Mesenchymal stem cell (in vitro differentiated cells and primary cell): ENCODE measurements around the gene CRHR1.

Experiments used
- DNase-seq: peaks from one replicate; pipeline ENCODE4 v3.0.0-alpha.2; 2013
- H2AFZ ChIP-seq: one replicate; pipeline ENCODE4 v1.6.1; 2013; ENCODE audit warnings: low read depth, mild to moderate bottlenecking, control low read depth, inconsistent platforms, low read length, moderate library complexity
- H2AK5ac ChIP-seq: 2 replicates; pipeline ENCODE4 v1.6.1; 2013; ENCODE audit warnings: low read length, moderate library complexity, mild to moderate bottlenecking, inconsistent platforms; ENCODE audit not compliant: severe bottlenecking
- H2BK120ac ChIP-seq: one replicate; pipeline ENCODE4 v1.6.1; 2013; ENCODE audit warnings: low read depth, mild to moderate bottlenecking, inconsistent platforms, low read length, moderate library complexity
- H2BK12ac ChIP-seq, 2 experiments: one replicate each; pipeline ENCODE4 v1.6.1; 2013; ENCODE audit warnings: inconsistent platforms in 2 of 2, low read length in 2 of 2, mild to moderate bottlenecking in 2 of 2, moderate library complexity in 2 of 2, control low read depth in 1 of 2
- H2BK15ac ChIP-seq: one replicate; pipeline ENCODE4 v1.6.1; 2013; ENCODE audit warnings: mild to moderate bottlenecking, low read depth, inconsistent platforms; ENCODE audit not compliant: poor library complexity, severe bottlenecking
- H2BK5ac ChIP-seq: 2 replicates; pipeline ENCODE4 v1.6.1; 2013; ENCODE audit warnings: low read depth, mild to moderate bottlenecking, low read length, control low read depth, inconsistent platforms; ENCODE audit not compliant: poor library complexity, severe bottlenecking
- H3K14ac ChIP-seq, 2 experiments: one replicate each; pipeline ENCODE4 v1.6.1; 2013; ENCODE audit warnings: inconsistent platforms in 2 of 2, low read length in 2 of 2, control low read depth in 1 of 2, mild to moderate bottlenecking in 1 of 2, moderate library complexity in 1 of 2
- H3K18ac ChIP-seq, 2 experiments: one replicate each; pipeline ENCODE4 v1.6.1; 2013; ENCODE audit warnings: inconsistent platforms in 2 of 2, low read length in 2 of 2, control low read depth in 1 of 2, low read depth in 1 of 2, mild to moderate bottlenecking in 1 of 2
- H3K23ac ChIP-seq, 2 experiments: one replicate each; pipeline ENCODE4 v1.6.1; 2013; ENCODE audit warnings: inconsistent platforms in 2 of 2, low read length in 2 of 2, mild to moderate bottlenecking in 2 of 2, moderate library complexity in 2 of 2, control low read depth in 1 of 2
- H3K27ac ChIP-seq: 2 replicates; pipeline ENCODE4 v1.5.1; 2013; ENCODE audit warnings: mild to moderate bottlenecking, moderate library complexity, low read length, control low read depth, inconsistent platforms; ENCODE audit not compliant: poor library complexity, severe bottlenecking
- H3K27me3 ChIP-seq, 2 experiments: 2 replicates each; pipeline versions ENCODE4 v1.6.1 to v1.7.0; 2013; ENCODE audit warnings: low read length in 2 of 2, mild to moderate bottlenecking in 2 of 2, moderate library complexity in 2 of 2, control low read depth in 1 of 2, inconsistent platforms in 1 of 2; ENCODE audit not compliant: control insufficient read depth in 1 of 2, insufficient read depth in 1 of 2
- H3K36me3 ChIP-seq, 2 experiments: 2 replicates each; pipeline versions ENCODE4 v1.6.1 to v1.7.0; 2013; ENCODE audit warnings: low read length in 2 of 2, control low read depth in 1 of 2, inconsistent platforms in 1 of 2, low read depth in 1 of 2, mild to moderate bottlenecking in 1 of 2; ENCODE audit not compliant: insufficient read depth in 2 of 2, control insufficient read depth in 1 of 2
- H3K4ac ChIP-seq, 2 experiments: one replicate each; pipeline ENCODE4 v1.6.1; 2013; ENCODE audit warnings: inconsistent platforms in 2 of 2, low read length in 2 of 2, mild to moderate bottlenecking in 2 of 2, moderate library complexity in 2 of 2, control low read depth in 1 of 2, low read depth in 1 of 2
- H3K4me1 ChIP-seq: 2 replicates; pipeline ENCODE4 v1.6.1; 2013; ENCODE audit warnings: low read depth, low read length, control low read depth; ENCODE audit not compliant: control insufficient read depth, insufficient read depth
- H3K4me2 ChIP-seq: 2 replicates; pipeline ENCODE4 v1.6.1; 2013; ENCODE audit warnings: low read length, mild to moderate bottlenecking, inconsistent platforms; ENCODE audit not compliant: poor library complexity, severe bottlenecking
- H3K4me3 ChIP-seq, 2 experiments: 2 replicates each; pipeline versions ENCODE4 v1.5.1 to v1.7.0; 2013; ENCODE audit warnings: low read length in 2 of 2, mild to moderate bottlenecking in 2 of 2, control low read depth in 1 of 2, low read depth in 1 of 2; ENCODE audit not compliant: insufficient read depth in 1 of 2
- H3K79me1 ChIP-seq: replicated peaks from 2 replicates; pipeline ENCODE4 v1.6.1; 2013; ENCODE audit warnings: mild to moderate bottlenecking, control low read depth, low read length, inconsistent platforms; ENCODE audit not compliant: poor library complexity, severe bottlenecking
- H3K9ac ChIP-seq: 2 replicates; pipeline ENCODE4 v1.7.0; 2013; ENCODE audit warnings: mild to moderate bottlenecking, low read length, moderate library complexity
- H3K9me3 ChIP-seq: 2 replicates; pipeline ENCODE4 v1.7.0; 2013; ENCODE audit warnings: mild to moderate bottlenecking, low read length; ENCODE audit not compliant: control insufficient read depth
- H4K8ac ChIP-seq: one replicate; pipeline ENCODE4 v1.6.1; 2013; ENCODE audit warnings: inconsistent platforms, mild to moderate bottlenecking, low read length, moderate library complexity
- H4K91ac ChIP-seq: one replicate; pipeline ENCODE4 v1.6.1; 2013; ENCODE audit warnings: mild to moderate bottlenecking, low read length, inconsistent platforms
- WGBS: methylation state at CpG from one replicate; pipeline ENCODE4 v1.1.7; 2013; ENCODE audit warnings: mixed read lengths; 5-methylcytosine and 5-hydroxymethylcytosine counted together

The CRHR1 gene

GRCh38 chr17:45768000-45768399 lies 16.1 kb upstream of the CRHR1 start:
- H2BK5ac ChIP-seq, result no peak overlapping the region
- no peak overlapping the region for H3K9ac ChIP-seq
- H3K4ac ChIP-seq, result no peak overlapping the region
- DNase-seq, result no peak
- H3K27ac ChIP-seq, result no peak overlapping the region
- no peak overlapping the region for H2AK5ac ChIP-seq
- no peaks in the 10 kb centered on the region for H3K4me1 ChIP-seq
- no peak overlapping the region for H2AFZ ChIP-seq
- WGBS, result 46% methylated on average over 4 of the region's 4 CpGs
- no peak overlapping the region for H4K91ac ChIP-seq
- no peaks in the 10 kb centered on the region for H3K36me3 ChIP-seq
- no peak overlapping the region for H3K4me3 ChIP-seq
- H4K8ac ChIP-seq, result no peak overlapping the region
- H3K18ac ChIP-seq, result no peak overlapping the region
- no peak overlapping the region for H3K23ac ChIP-seq
- H3K14ac ChIP-seq, result no peak overlapping the region
- no peak overlapping the region for H3K4me2 ChIP-seq
- no peaks in the 10 kb centered on the region for H3K9me3 ChIP-seq
- H2BK15ac ChIP-seq, result no peak overlapping the region
- H3K27me3 ChIP-seq, result peaks cover 56 to 84% of the 10 kb centered on the region in 2 experiments
- H2BK120ac ChIP-seq, result no peak overlapping the region
- H3K79me1 ChIP-seq, result no peaks in the 10 kb centered on the region
- no peak overlapping the region for H2BK12ac ChIP-seq

GRCh38 chr17:45770632-45771270 lies 13.4 kb upstream of the CRHR1 start:
- H3K36me3 ChIP-seq, result no peaks in the 10 kb centered on the region
- 45% methylated on average over 8 of the region's 10 CpGs for WGBS
- H3K4me3 ChIP-seq, result no peak overlapping the region
- H3K18ac ChIP-seq, result no peak overlapping the region
- no peak overlapping the region for H3K4me2 ChIP-seq
- H2BK12ac ChIP-seq, result no peak overlapping the region
- no peak for DNase-seq
- H2AFZ ChIP-seq, result no peak overlapping the region
- no peaks in the 10 kb centered on the region for H3K9me3 ChIP-seq
- no peak overlapping the region for H2BK15ac ChIP-seq
- H3K4me1 ChIP-seq, result no peaks in the 10 kb centered on the region
- H4K8ac ChIP-seq, result no peak overlapping the region
- no peak overlapping the region for H4K91ac ChIP-seq
- H3K27ac ChIP-seq, result no peak overlapping the region
- no peak overlapping the region for H3K4ac ChIP-seq
- H2AK5ac ChIP-seq, result no peak overlapping the region
- no peak overlapping the region for H3K23ac ChIP-seq
- no peak overlapping the region for H2BK120ac ChIP-seq
- peaks cover 63 to 81% of the 10 kb centered on the region in 2 experiments for H3K27me3 ChIP-seq
- no peak overlapping the region for H3K9ac ChIP-seq
- H3K79me1 ChIP-seq, result no peaks in the 10 kb centered on the region
- no peak overlapping the region for H2BK5ac ChIP-seq
- H3K14ac ChIP-seq, result no peak overlapping the region

- no peak overlapping the region for H2BK15ac ChIP-seq
- H3K27ac ChIP-seq, result no peak overlapping the region
- no peak overlapping the region for H3K4ac ChIP-seq
- no peaks in the 10 kb centered on the region for H3K36me3 ChIP-seq
- no peak overlapping the region for H4K8ac ChIP-seq
- H3K4me3 ChIP-seq, result no peak overlapping the region
- no peak for DNase-seq
- no peaks in the 10 kb centered on the region for H3K4me1 ChIP-seq
- 37% methylated on average over 11 of the region's 12 CpGs for WGBS
- H3K4me2 ChIP-seq, result no peak overlapping the region
- H3K9me3 ChIP-seq, result no peaks in the 10 kb centered on the region
- peaks cover 59 to 85% of the 10 kb centered on the region in 2 experiments for H3K27me3 ChIP-seq
- no peak overlapping the region for H3K18ac ChIP-seq
- H4K91ac ChIP-seq, result no peak overlapping the region
- no peak overlapping the region for H2BK12ac ChIP-seq
- H2AFZ ChIP-seq, result no peak overlapping the region
- H3K79me1 ChIP-seq, result no peaks in the 10 kb centered on the region
- no peak overlapping the region for H3K23ac ChIP-seq
- H2AK5ac ChIP-seq, result no peak overlapping the region
- H2BK120ac ChIP-seq, result no peak overlapping the region
- no peak overlapping the region for H3K9ac ChIP-seq
- no peak overlapping the region for H2BK5ac ChIP-seq
- H3K14ac ChIP-seq, result no peak overlapping the region
Measured at GRCh38 chr17:45771271-45771959, 12.7 kb upstream of the CRHR1 start.

GRCh38 chr17:45775148-45775547 lies 9.0 kb upstream of the CRHR1 start:
- Histone ChIP-seq H2BK12ac (no peak overlapping the region), H3K18ac (no peak overlapping the region), H2AK5ac (no peak overlapping the region), H3K23ac (no peak overlapping the region), H3K27me3 (peaks cover 68 to 81% of the 10 kb centered on the region in 2 experiments), H3K79me1 (no peaks in the 10 kb centered on the region), H3K9me3 (no peaks in the 10 kb centered on the region), H4K8ac (no peak overlapping the region), H3K9ac (no peak overlapping the region), H3K4ac (no peak overlapping the region), H3K4me3 (no peak overlapping the region), H3K14ac (no peak overlapping the region), H2BK120ac (no peak overlapping the region), H3K27ac (no peak overlapping the region), H3K36me3 (no peaks in the 10 kb centered on the region), H4K91ac (no peak overlapping the region), H2AFZ (no peak overlapping the region), H3K4me1 (no peaks in the 10 kb centered on the region), H2BK5ac (no peak overlapping the region), H2BK15ac (no peak overlapping the region), H3K4me2 (no peak overlapping the region)
- DNase-seq, result no peak
- WGBS, result 59% methylated on average over 4 of the region's 5 CpGs
